Measurements from ENCODE around the gene HLA-DPB1.

The HLA-DPB1 gene

GRCh38 chr6:33078442-33078841, 2.7 kb downstream of the HLA-DPB1 start:
- no peak overlapping the region for H3K4me2 ChIP-seq (ENCODE audit: low read length)
- H3K9ac ChIP-seq (ENCODE audit: low read length): no peak overlapping the region
- H3K9me2 ChIP-seq (ENCODE audit: low read depth, low read length): no peaks in the 10 kb centered on the region
- no peaks in the 10 kb centered on the region; the same call in 1 of the 2 replicates for H3K27me3 ChIP-seq (ENCODE audit: insufficient read depth, low read length)
- no peak overlapping the region for H3K4me3 ChIP-seq (ENCODE audit: low read depth, low read length, poor library complexity, severe bottlenecking)
- no peaks in the 10 kb centered on the region for H3F3A ChIP-seq (ENCODE audit: insufficient read depth, low read length)
- no peaks in the 10 kb centered on the region for H3K4me1 ChIP-seq (ENCODE audit: insufficient read depth, low read length, severe bottlenecking)
- TF ChIP-seq EZH2 (IDR thresholded peaks at IDR 0.05; ENCODE audit: borderline replicate concordance, low read length): no peak
- TF ChIP-seq, protein P1, sequence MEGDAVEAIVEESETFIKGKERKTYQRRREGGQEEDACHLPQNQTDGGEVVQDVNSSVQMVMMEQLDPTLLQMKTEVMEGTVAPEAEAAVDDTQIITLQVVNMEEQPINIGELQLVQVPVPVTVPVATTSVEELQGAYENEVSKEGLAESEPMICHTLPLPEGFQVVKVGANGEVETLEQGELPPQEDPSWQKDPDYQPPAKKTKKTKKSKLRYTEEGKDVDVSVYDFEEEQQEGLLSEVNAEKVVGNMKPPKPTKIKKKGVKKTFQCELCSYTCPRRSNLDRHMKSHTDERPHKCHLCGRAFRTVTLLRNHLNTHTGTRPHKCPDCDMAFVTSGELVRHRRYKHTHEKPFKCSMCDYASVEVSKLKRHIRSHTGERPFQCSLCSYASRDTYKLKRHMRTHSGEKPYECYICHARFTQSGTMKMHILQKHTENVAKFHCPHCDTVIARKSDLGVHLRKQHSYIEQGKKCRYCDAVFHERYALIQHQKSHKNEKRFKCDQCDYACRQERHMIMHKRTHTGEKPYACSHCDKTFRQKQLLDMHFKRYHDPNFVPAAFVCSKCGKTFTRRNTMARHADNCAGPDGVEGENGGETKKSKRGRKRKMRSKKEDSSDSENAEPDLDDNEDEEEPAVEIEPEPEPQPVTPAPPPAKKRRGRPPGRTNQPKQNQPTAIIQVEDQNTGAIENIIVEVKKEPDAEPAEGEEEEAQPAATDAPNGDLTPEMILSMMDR (IDR thresholded peaks at IDR 0.05; ENCODE audit: low read length): no peak
- no peaks in the 10 kb centered on the region for H3K36me3 ChIP-seq (ENCODE audit: insufficient read depth, low read length)
- H3K27ac ChIP-seq (ENCODE audit: low read depth, low read length, poor library complexity, severe bottlenecking): no peak overlapping the region
- H2AFZ ChIP-seq (ENCODE audit: low read length): no peak overlapping the region
- no peaks in the 10 kb centered on the region for H4K20me1 ChIP-seq (ENCODE audit: insufficient read depth, low read length)
- no peaks in the 10 kb centered on the region for H3K9me3 ChIP-seq (ENCODE audit: low read length)
- no peaks in the 10 kb centered on the region for H3K79me2 ChIP-seq (ENCODE audit: insufficient read depth, low read length)

DNA sequence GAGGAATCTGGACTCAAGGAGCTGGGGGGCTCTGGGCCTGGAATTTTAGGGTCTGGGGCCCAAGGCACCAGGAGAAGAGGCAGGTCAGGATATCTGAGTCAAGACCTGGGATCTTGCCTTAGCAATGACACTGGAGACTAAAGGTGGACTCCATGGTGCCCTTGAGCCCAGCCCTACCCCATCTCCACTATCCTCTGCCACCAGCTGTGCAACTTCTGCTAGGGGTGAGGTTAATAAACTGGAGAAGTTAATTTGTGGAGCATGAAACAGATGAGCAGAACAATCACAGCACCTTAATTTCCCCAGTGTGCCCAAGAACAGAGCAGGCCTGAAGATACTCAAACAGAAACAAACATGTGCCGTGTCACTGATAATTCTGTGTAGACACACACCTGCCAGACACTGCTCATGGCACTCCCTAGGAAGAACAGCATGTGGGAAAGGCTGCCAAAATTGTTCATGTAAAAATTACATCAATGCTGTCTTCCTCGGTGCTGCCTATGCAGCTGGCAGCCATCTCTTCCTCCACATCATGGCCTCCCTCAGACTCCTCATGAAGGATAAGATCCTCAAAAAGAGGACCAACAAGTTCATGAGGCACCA, 3.2 kb downstream of the HLA-DPB1 start:
- TF ChIP-seq, protein P1 (IDR thresholded peaks at IDR 0.05; ENCODE audit: low read length): no peak
- no peak for TF ChIP-seq EZH2 (IDR thresholded peaks at IDR 0.05; ENCODE audit: borderline replicate concordance, low read length)
- Histone ChIP-seq H3K4me2 (ENCODE audit: low read length) (no peak overlapping the region), H3K4me3 (ENCODE audit: low read depth, low read length, poor library complexity, severe bottlenecking) (no peak overlapping the region), H3K27ac (ENCODE audit: low read depth, low read length, poor library complexity, severe bottlenecking) (no peak overlapping the region), H3K9ac (ENCODE audit: low read length) (no peak overlapping the region), H3K27me3 (ENCODE audit: insufficient read depth, low read length) (no peaks in the 10 kb centered on the region; the same call in 1 of the 2 replicates), H3F3A (ENCODE audit: insufficient read depth, low read length) (no peaks in the 10 kb centered on the region), H3K4me1 (ENCODE audit: insufficient read depth, low read length, severe bottlenecking) (no peaks in the 10 kb centered on the region), H3K9me2 (ENCODE audit: low read depth, low read length) (no peaks in the 10 kb centered on the region), H2AFZ (ENCODE audit: low read length) (no peak overlapping the region), H3K9me3 (ENCODE audit: low read length) (no peaks in the 10 kb centered on the region), H4K20me1 (ENCODE audit: insufficient read depth, low read length) (no peaks in the 10 kb centered on the region), H3K36me3 (ENCODE audit: insufficient read depth, low read length) (no peaks in the 10 kb centered on the region), H3K79me2 (ENCODE audit: insufficient read depth, low read length) (no peaks in the 10 kb centered on the region)

DNA sequence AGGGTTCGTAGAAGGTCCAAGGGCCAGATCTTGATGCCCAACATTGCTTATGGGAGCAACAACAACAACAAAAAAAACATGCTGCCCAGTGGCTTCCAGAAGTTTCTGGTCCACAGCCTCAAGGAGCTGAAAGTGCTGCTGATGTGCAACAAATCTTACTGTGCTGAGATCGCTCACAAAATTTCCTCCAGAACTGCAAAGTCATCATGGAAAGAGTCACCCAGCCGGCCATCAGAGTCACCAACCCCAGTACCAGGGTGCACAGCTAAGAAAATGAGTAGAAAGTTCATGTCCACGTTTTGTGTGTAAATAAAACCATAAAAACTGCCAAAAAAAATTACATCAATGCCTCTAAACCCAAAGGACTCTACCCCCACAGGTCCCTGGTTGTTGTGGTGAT, 3.8 kb downstream of the HLA-DPB1 start:
- Histone ChIP-seq H3K36me3 (ENCODE audit: insufficient read depth, low read length) (no peaks in the 10 kb centered on the region), H3K9me2 (ENCODE audit: low read depth, low read length) (no peaks in the 10 kb centered on the region), H3F3A (ENCODE audit: insufficient read depth, low read length) (no peaks in the 10 kb centered on the region), H3K27ac (ENCODE audit: low read depth, low read length, poor library complexity, severe bottlenecking) (no peak overlapping the region), H3K9me3 (ENCODE audit: low read length) (no peaks in the 10 kb centered on the region), H2AFZ (ENCODE audit: low read length) (no peak overlapping the region), H4K20me1 (ENCODE audit: insufficient read depth, low read length) (no peaks in the 10 kb centered on the region), H3K4me2 (ENCODE audit: low read length) (no peak overlapping the region), H3K4me1 (ENCODE audit: insufficient read depth, low read length, severe bottlenecking) (no peaks in the 10 kb centered on the region), H3K4me3 (ENCODE audit: low read depth, low read length, poor library complexity, severe bottlenecking) (no peak overlapping the region), H3K9ac (ENCODE audit: low read length) (no peak overlapping the region), H3K27me3 (ENCODE audit: insufficient read depth, low read length) (no peaks in the 10 kb centered on the region; the same call in 1 of the 2 replicates), H3K79me2 (ENCODE audit: insufficient read depth, low read length) (no peaks in the 10 kb centered on the region)
- TF ChIP-seq, protein P1 (IDR thresholded peaks at IDR 0.05; ENCODE audit: low read length): no peak
- TF ChIP-seq EZH2 (IDR thresholded peaks at IDR 0.05; ENCODE audit: borderline replicate concordance, low read length): no peak

All from OCI-LY1 (cell line).